Measurements from ENCODE around the gene PFN1.
"Not testable (repeated sequence)": the region's sequence is repeated elsewhere in the genome, so short reads cannot be mapped to it uniquely, and the experiment has no call there.

The PFN1 gene

DNA sequence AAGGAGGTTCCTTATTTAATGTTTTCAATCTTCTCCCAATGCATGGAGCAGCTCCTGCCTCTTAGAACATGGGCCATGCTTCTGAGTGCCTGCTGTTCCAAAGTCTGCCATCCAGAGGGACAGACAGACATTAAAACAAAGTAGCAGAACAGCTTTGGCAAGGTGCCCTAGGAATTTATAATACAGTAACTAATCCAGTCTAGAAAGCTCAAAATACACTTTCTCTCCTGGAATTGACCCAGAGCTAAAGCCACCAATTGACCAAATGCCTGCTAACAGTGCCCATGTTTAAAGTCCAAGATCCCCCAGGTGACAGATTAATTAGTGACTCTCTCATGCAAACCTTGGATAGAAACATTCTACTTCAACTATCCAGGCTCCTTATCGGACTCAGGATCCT lies 34.3 kb downstream of the PFN1 start:
- no peak overlapping the region for H3K4me2 ChIP-seq (ENCODE audit: low read length)
- no peak overlapping the region for H3K4ac ChIP-seq (ENCODE audit: low read depth, low read length)
- no peaks in the 10 kb centered on the region for H3K36me3 ChIP-seq (ENCODE audit: control insufficient read depth, insufficient read depth, low read length)
- WGBS (ENCODE audit: extremely low coverage, insufficient coverage, low lambda C conversion rate): no CpG with 5 or more reads among the region's 1 CpG
- H3K79me1 ChIP-seq (ENCODE audit: low read length): no peaks in the 10 kb centered on the region
- H4K8ac ChIP-seq (ENCODE audit: low read depth, low read length): no peak overlapping the region
- H4K5ac ChIP-seq (ENCODE audit: low read length): no peak overlapping the region
- H3K23ac ChIP-seq (ENCODE audit: low read length): no peak overlapping the region
- no peak overlapping the region for H2BK15ac ChIP-seq (replicated peaks; ENCODE audit: low read depth)
- no peak overlapping the region for H3K56ac ChIP-seq (ENCODE audit: low read length)
- H3K4me3 ChIP-seq (ENCODE audit: low read length): no peak overlapping the region
- H3K79me2 ChIP-seq (ENCODE audit: control insufficient read depth, insufficient read depth, low read length): no peaks in the 10 kb centered on the region
- no peak overlapping the region for H2AK5ac ChIP-seq (ENCODE audit: low read length)
- no peak overlapping the region for H3K18ac ChIP-seq (ENCODE audit: low read length)
- no peaks in the 10 kb centered on the region for H3K27me3 ChIP-seq (ENCODE audit: insufficient read depth, low read length, poor library complexity)
- no peak overlapping the region for H2BK120ac ChIP-seq (ENCODE audit: low read depth, low read length)
- no peak overlapping the region for H3K27ac ChIP-seq (ENCODE audit: low read depth, low read length)
- no peaks in the 10 kb centered on the region for H3K4me1 ChIP-seq (ENCODE audit: control insufficient read depth, low read depth, low read length)
- H2BK5ac ChIP-seq (ENCODE audit: low read length): no peak overlapping the region
- no peak for DNase-seq
- no peak overlapping the region for H3K9ac ChIP-seq (ENCODE audit: low read length)

- Histone ChIP-seq H2BK5ac (ENCODE audit: low read length) (peak overlapping the region; percentile 30), H3K4me3 (ENCODE audit: low read length) (no peak overlapping the region), H3K79me2 (ENCODE audit: control insufficient read depth, insufficient read depth, low read length) (no peaks in the 10 kb centered on the region), H3K18ac (ENCODE audit: low read length) (no peak overlapping the region), H2BK120ac (ENCODE audit: low read depth, low read length) (no peak overlapping the region), H3K4me1 (ENCODE audit: control insufficient read depth, low read depth, low read length) (peaks cover 4% of the 10 kb centered on the region), H3K79me1 (ENCODE audit: low read length) (no peaks in the 10 kb centered on the region), H4K8ac (ENCODE audit: low read depth, low read length) (no peak overlapping the region), H3K27me3 (ENCODE audit: insufficient read depth, low read length, poor library complexity) (no peaks in the 10 kb centered on the region), H3K4ac (ENCODE audit: low read depth, low read length) (peak overlapping the region; percentile 81), H3K36me3 (ENCODE audit: control insufficient read depth, insufficient read depth, low read length) (no peaks in the 10 kb centered on the region), H3K9ac (ENCODE audit: low read length) (peak overlapping the region; percentile 53), H2BK15ac (replicated peaks; ENCODE audit: low read depth) (no peak overlapping the region), H2AK5ac (ENCODE audit: low read length) (no peak overlapping the region), H3K23ac (ENCODE audit: low read length) (no peak overlapping the region), H3K4me2 (ENCODE audit: low read length) (no peak overlapping the region), H3K56ac (ENCODE audit: low read length) (peak overlapping the region; percentile 84), H3K27ac (ENCODE audit: low read depth, low read length) (peak overlapping the region; percentile 34), H4K5ac (ENCODE audit: low read length) (no peak overlapping the region)
- DNase-seq: peak; percentile 98
- no CpG with 5 or more reads among the region's 20 CpGs for WGBS (ENCODE audit: extremely low coverage, insufficient coverage, low lambda C conversion rate)
Observed at GRCh38 chr17:4908711-4909496, 39.4 kb downstream of the PFN1 start.

GRCh38 chr17:4908301-4908700 lies 40.0 kb downstream of the PFN1 start:
- no peak overlapping the region for H4K5ac ChIP-seq (ENCODE audit: low read length)
- H2BK15ac ChIP-seq (replicated peaks; ENCODE audit: low read depth): no peak overlapping the region
- H3K27ac ChIP-seq (ENCODE audit: low read depth, low read length): peak overlapping the region; percentile 34
- H3K4me2 ChIP-seq (ENCODE audit: low read length): no peak overlapping the region
- peaks cover 4% of the 10 kb centered on the region for H3K4me1 ChIP-seq (ENCODE audit: control insufficient read depth, low read depth, low read length)
- H4K8ac ChIP-seq (ENCODE audit: low read depth, low read length): no peak overlapping the region
- H3K4me3 ChIP-seq (ENCODE audit: low read length): no peak overlapping the region
- no CpG with 5 or more reads among the region's 10 CpGs for WGBS (ENCODE audit: extremely low coverage, insufficient coverage, low lambda C conversion rate)
- peak overlapping the region; percentile 81 for H3K4ac ChIP-seq (ENCODE audit: low read depth, low read length)
- H3K27me3 ChIP-seq (ENCODE audit: insufficient read depth, low read length, poor library complexity): no peaks in the 10 kb centered on the region
- H3K36me3 ChIP-seq (ENCODE audit: control insufficient read depth, insufficient read depth, low read length): no peaks in the 10 kb centered on the region
- no peak overlapping the region for H2BK120ac ChIP-seq (ENCODE audit: low read depth, low read length)
- no peak overlapping the region for H3K18ac ChIP-seq (ENCODE audit: low read length)
- H2BK5ac ChIP-seq (ENCODE audit: low read length): no peak overlapping the region
- peak overlapping the region; percentile 53 for H3K9ac ChIP-seq (ENCODE audit: low read length)
- no peaks in the 10 kb centered on the region for H3K79me2 ChIP-seq (ENCODE audit: control insufficient read depth, insufficient read depth, low read length)
- peak; percentile 90 for DNase-seq
- no peak overlapping the region for H2AK5ac ChIP-seq (ENCODE audit: low read length)
- H3K56ac ChIP-seq (ENCODE audit: low read length): peak overlapping the region; percentile 84
- no peaks in the 10 kb centered on the region for H3K79me1 ChIP-seq (ENCODE audit: low read length)
- H3K23ac ChIP-seq (ENCODE audit: low read length): no peak overlapping the region

DNA sequence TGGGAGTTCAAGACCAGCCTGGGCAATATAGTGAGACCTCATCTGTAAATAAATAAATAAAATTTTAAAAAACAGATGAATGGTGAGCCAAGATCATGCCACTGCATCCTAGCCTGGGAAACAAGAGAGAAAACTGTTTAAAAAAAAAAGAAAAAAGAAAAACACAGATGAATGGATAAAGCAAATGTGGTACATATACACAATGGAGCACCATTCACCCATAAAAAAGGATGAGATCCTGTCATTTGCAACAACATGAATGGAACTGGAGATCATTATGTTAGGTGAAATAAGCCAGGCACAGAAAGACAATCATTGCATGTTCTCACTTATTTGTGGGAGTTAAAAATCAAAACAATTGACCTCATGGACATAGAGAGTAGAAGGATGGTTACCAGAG lies 41.7 kb downstream of the PFN1 start:
- H2AK5ac ChIP-seq (ENCODE audit: low read length); H3K27ac ChIP-seq (ENCODE audit: low read depth, low read length); H2BK5ac ChIP-seq (ENCODE audit: low read length); H3K4ac ChIP-seq (ENCODE audit: low read depth, low read length); H3K79me2 ChIP-seq (ENCODE audit: control insufficient read depth, insufficient read depth, low read length); H3K4me3 ChIP-seq (ENCODE audit: low read length); H4K5ac ChIP-seq (ENCODE audit: low read length); H3K9ac ChIP-seq (ENCODE audit: low read length); H3K79me1 ChIP-seq (ENCODE audit: low read length); H3K18ac ChIP-seq (ENCODE audit: low read length); DNase-seq; H2BK15ac ChIP-seq (replicated peaks; ENCODE audit: low read depth); H3K4me2 ChIP-seq (ENCODE audit: low read length); H3K4me1 ChIP-seq (ENCODE audit: control insufficient read depth, low read depth, low read length); H4K8ac ChIP-seq (ENCODE audit: low read depth, low read length); H3K56ac ChIP-seq (ENCODE audit: low read length); H3K36me3 ChIP-seq (ENCODE audit: control insufficient read depth, insufficient read depth, low read length); H3K23ac ChIP-seq (ENCODE audit: low read length); H3K27me3 ChIP-seq (ENCODE audit: insufficient read depth, low read length, poor library complexity); H2BK120ac ChIP-seq (ENCODE audit: low read depth, low read length): not testable (repeated sequence)

- Histone ChIP-seq H3K18ac (ENCODE audit: low read length) (no peak within 1 kb of the TSS), H3K23ac (ENCODE audit: low read length) (no peak within 1 kb of the TSS), H2BK15ac (replicated peaks; ENCODE audit: low read depth) (no peak within 1 kb of the TSS), H3K79me1 (ENCODE audit: low read length) (no peaks in the 10 kb centered on the region), H3K27ac (ENCODE audit: low read depth, low read length) (no peak within 1 kb of the TSS), H4K8ac (ENCODE audit: low read depth, low read length) (no peak within 1 kb of the TSS), H2BK120ac (ENCODE audit: low read depth, low read length) (no peak within 1 kb of the TSS), H3K36me3 (ENCODE audit: control insufficient read depth, insufficient read depth, low read length) (no peaks in the 10 kb centered on the region), H3K9ac (ENCODE audit: low read length) (no peak within 1 kb of the TSS), H3K4me1 (ENCODE audit: control insufficient read depth, low read depth, low read length) (peaks cover under 1% of the 10 kb centered on the region), H3K79me2 (ENCODE audit: control insufficient read depth, insufficient read depth, low read length) (no peaks in the 10 kb centered on the region), H2AK5ac (ENCODE audit: low read length) (peak within 1 kb of the TSS; percentile 30), H2BK5ac (ENCODE audit: low read length) (no peak within 1 kb of the TSS), H3K4me3 (ENCODE audit: low read length) (no peak within 1 kb of the TSS), H3K4ac (ENCODE audit: low read depth, low read length) (no peak within 1 kb of the TSS), H3K4me2 (ENCODE audit: low read length) (no peak within 1 kb of the TSS), H3K56ac (ENCODE audit: low read length) (no peak within 1 kb of the TSS), H3K27me3 (ENCODE audit: insufficient read depth, low read length, poor library complexity) (no peaks in the 10 kb centered on the region), H4K5ac (ENCODE audit: low read length) (no peak within 1 kb of the TSS)
- DNase-seq: peak; percentile 92
- WGBS (ENCODE audit: extremely low coverage, insufficient coverage, low lambda C conversion rate): no CpG with 5 or more reads among the region's 10 CpGs
Observed at GRCh38 chr17:4903051-4903818, 45.1 kb downstream of the PFN1 start, which contains the start of gene CHRNE. Gene CHRNE (minus strand): TSS chr17:4903098. CDS start chr17:4903063, 35 bp downstream.
